ENCODE results near the gene RGS12. TPM values are rescaled to one million over a fixed set of nuclear protein-coding genes. Genes with fewer than 3 reads are reported as not detected.

RGS12 gene, protein sequence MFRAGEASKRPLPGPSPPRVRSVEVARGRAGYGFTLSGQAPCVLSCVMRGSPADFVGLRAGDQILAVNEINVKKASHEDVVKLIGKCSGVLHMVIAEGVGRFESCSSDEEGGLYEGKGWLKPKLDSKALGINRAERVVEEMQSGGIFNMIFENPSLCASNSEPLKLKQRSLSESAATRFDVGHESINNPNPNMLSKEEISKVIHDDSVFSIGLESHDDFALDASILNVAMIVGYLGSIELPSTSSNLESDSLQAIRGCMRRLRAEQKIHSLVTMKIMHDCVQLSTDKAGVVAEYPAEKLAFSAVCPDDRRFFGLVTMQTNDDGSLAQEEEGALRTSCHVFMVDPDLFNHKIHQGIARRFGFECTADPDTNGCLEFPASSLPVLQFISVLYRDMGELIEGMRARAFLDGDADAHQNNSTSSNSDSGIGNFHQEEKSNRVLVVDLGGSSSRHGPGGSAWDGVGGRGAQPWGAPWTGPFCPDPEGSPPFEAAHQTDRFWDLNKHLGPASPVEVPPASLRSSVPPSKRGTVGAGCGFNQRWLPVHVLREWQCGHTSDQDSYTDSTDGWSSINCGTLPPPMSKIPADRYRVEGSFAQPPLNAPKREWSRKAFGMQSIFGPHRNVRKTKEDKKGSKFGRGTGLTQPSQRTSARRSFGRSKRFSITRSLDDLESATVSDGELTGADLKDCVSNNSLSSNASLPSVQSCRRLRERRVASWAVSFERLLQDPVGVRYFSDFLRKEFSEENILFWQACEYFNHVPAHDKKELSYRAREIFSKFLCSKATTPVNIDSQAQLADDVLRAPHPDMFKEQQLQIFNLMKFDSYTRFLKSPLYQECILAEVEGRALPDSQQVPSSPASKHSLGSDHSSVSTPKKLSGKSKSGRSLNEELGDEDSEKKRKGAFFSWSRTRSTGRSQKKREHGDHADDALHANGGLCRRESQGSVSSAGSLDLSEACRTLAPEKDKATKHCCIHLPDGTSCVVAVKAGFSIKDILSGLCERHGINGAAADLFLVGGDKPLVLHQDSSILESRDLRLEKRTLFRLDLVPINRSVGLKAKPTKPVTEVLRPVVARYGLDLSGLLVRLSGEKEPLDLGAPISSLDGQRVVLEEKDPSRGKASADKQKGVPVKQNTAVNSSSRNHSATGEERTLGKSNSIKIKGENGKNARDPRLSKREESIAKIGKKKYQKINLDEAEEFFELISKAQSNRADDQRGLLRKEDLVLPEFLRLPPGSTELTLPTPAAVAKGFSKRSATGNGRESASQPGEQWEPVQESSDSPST (N-terminal part only)
- 34.8 TPM for polyA plus RNA-seq (ENCODE audit: insufficient read length)

DNA sequence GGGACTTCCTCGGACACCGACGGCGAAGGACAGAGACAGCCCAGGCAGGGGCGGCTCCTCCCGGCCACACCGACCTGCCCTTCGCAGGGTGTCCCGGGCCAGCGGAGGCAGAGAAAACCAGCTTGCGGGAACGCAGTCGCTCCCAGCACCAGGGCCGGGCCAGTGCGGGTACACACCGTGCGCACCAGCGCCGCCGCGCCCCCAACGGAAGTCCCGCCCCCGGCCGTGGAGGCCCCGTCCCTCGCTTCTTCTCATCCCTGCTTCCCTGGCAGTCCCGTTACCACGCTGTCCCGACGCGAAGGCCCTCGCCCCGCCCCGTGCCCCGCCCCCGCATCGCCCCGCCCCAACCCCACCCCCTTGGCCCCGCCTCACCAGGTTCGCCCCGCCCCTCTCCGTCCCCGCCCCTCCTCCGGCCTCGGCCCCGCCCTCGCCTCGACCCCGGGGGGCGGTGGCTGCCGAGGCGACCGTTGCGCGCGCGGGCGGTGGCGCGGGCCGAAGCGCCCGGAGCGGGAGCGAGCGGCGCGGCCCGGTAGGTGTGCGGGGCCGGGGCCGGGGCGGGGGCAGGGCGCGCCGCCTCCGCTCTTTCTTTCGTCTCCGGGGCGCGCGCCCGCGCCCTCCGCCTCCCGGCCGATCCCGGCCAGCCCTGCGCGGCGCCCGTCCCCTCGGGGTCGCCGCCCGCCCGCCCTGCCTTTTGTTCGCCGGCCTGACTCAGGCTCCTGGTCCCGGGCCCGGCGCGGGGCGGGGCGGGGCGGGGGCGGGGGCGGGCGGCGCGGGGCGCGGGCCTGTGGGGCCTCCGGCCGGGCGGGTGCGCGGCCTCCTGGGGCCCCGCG lies at the start of gene RGS12:
Gene RGS12 (plus strand): TSS at position 451 of the 830 bp plus-strand sequence. CDS start 23,150 bp downstream, outside the sequence.
- peak; percentile 72 for DNase-seq (ENCODE audit: low read depth)

DNA sequence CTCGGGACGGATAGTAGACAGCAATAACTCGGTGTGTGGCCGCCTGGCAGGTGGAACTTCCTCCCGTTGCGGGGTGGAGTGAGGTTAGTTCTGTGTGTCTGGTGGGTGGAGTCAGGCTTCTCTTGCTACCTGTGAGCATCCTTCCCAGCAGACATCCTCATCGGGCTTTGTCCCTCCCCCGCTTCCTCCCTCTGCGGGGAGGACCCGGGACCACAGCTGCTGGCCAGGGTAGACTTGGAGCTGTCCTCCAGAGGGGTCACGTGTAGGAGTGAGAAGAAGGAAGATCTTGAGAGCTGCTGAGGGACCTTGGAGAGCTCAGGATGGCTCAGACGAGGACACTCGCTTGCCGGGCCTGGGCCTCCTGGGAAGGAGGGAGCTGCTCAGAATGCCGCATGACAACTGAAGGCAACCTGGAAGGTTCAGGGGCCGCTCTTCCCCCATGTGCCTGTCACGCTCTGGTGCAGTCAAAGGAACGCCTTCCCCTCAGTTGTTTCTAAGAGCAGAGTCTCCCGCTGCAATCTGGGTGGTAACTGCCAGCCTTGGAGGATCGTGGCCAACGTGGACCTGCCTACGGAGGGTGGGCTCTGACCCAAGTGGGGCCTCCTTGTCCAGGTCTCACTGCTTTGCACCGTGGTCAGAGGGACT lies 49.6 kb upstream of the RGS12 start:
- DNase-seq (ENCODE audit: low read depth) = no peak

DNA sequence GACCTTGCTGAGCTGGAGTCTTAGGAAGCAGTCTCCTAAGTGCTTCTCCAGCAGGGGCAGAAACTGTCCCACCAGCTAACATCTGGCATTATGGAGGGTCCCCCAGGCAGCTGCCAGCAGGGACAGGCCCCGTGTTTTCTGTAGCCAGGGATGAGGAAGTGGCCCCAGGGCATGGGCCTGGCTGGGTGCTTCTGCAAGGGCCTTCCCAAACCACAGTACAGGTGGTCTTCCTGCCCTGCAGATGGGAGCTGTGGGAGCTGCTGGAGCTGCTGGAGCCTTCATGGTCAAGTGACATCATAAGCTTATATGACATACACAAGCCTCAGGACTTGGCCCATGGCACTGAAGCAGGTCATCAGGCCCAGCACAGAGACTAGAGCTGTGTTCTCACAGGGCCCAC lies 48.8 kb upstream of the RGS12 start:
- no peak for DNase-seq (ENCODE audit: low read depth)

DNA sequence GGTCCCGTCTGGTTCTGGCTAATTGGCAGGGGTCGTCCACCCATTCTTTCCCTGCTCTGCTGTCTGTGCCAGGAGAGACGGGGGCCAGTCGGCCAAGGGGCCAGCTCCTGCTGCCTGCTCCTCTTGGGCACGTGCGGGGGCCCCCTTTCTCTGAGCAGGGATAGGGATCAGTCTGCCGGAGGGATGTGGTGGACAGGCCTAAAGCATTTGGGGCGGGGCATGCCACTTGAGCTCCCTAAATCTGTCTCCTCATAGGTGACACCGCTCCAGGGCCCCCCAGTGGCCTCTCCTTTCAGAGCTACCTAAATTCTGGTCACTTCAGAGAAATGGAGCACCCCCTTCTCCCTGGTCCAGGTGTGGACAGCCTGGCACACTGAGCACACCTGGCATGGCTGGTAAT lies 48.1 kb upstream of the RGS12 start:
- DNase-seq (ENCODE audit: low read depth) = no peak

DNA sequence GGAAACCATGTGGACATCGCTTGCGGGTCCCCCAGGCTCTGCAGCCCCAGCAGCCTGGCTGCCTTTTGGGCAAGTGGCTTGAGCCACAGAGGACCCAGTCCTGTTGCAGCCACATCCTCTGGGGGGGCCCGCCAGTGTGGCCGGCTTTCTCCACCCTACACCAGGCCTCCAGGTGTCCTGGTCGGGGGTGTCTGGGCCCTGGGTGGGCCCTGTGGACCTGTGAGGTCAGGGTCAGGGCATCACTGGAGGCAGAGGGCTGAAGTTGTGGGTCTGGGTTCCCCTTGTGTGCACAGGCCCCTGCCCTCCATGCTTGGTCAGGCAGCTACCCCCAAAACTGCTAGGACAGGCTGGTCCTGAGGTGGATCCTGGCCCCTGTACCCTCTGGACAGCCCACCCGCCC lies 47.1 kb upstream of the RGS12 start:
- no peak for DNase-seq (ENCODE audit: low read depth)

DNA sequence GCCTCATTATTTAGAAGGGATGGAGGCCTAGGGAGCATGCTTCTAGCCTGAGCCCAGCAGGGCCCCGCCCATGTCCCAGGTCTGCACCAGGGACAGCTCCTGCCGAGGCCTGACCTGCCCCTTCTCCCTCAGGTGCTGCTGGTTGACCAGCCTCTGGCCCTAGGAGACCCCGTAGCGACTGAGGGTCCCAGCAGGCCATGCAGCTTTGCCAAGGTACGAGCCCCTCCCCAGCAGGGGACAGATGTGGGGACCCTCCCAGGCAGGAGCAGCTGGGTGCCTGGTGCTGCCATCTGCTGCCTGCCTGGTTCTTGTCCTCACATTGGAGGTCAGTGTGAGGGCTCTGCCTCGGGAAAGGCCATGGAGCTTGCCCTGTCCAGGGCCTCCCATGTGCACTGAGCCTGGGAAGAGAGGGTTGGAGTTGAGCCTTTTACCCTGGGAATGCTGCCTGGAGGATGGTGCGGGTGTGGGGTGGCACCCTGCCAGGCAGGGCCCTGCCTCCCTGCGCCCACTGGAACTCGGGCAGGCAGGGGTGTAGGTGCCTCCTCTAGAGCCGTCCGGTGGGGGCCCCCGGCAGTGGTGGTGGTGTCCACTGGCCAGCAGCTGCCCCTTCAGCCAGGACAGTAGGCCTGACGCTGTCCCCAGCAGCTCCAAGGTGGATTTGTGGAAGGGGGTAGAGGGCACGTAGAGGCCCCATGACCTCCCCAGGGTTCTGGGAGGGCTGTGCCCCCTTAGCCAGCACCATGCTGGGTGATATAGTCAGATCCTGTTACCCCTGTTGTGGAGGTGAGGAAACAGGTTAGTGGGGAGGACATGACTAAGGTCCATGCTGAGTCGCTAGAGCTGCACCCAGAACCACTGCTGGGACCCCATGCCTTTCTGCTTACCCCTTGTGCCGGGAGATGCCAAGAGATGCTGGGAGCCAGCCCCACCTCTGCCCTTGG lies 46.1 kb upstream of the RGS12 start:
- DNase-seq (ENCODE audit: low read depth) = no peak

DNA sequence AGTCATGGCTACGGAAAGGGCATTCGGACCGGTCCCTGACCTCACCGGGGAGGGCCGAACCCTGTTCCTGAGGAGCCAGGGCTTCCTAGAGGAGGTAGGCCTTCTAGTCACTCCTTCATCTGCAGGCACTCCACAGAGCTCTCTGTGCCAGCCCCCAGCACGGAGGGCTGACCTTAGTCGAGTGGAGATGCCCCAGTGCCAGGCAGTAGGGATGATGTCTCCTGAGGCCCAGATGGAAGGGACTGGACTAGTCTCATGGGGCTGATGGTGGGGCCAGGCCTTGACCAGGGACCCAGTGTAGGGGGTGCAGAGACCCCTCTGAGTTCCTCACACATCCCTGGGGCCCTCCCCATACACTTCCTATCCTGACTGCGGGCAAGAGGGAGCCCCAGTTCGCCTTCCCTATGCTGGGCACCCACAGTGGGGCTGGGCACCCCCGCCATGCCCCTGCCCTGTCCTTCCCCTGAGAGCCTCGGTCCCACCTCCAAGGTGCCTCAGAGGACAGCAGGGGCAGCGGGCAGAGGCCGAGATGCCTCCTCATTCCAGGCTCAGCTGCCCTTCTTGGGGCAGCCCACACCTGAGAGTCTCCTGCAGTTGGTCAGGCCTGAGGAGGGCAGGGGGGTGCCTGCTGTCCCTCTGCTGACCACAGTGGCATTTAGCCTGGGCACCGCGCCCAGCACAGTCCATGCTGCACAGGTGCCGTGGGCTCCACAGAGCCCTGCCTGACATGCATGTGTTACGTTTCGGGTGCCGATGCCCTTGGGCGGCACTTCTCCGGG lies 45.2 kb upstream of the RGS12 start:
- DNase-seq (ENCODE audit: low read depth) = no peak

DNA sequence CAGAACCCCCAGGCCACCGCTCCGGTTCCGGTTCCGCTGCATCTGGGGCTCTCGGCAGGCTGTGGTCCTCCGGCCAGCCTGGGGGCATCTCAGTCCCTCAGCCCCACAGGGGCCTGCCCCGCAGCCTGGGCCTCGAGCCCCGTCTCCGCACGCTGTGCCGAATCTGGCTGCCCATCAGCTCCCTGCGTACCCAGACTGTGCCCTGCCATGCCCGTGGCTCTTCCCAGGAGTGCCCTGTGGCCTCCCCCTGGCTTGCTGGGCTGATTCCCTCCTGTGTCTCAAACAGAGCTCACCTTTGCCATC lies 44.7 kb upstream of the RGS12 start:
- no peak for DNase-seq (ENCODE audit: low read depth)

DNA sequence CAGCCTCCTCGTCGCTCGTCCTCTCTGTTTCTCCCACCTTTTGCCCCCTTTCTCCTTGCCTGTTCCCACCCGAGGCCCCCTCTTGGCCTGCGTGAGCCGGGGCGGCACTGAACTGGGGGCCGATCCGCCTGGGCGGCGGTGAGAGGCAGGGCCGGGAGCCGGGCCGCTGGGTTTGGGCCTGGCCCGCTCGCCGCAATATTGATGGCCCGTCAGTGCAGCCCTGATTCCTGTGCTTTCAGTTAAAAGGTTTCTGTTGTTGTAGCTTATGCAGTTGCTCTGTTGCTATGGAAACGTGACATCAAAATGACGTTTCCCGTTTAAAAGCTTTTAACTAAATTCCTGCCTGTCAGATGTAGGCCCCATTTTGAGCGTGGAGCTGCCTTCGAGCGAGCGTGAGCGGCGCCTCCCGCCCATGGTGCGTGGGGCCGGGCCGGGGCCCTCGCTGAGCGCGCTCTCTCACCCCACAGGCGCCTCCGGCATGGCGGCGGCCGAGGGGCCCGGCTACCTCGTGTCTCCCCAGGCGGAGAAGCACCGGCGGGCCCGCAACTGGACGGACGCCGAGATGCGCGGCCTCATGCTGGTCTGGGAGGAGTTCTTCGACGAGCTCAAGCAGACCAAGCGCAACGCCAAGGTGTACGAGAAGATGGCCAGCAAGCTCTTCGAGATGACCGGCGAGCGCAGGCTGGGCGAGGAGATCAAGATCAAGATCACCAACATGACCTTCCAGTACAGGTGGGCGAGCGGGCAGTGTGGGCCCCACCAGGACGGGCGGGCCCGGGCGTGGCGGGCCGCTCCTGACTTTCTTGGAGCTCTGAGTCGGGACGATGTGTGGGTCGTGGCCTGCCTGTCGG lies 43.8 kb upstream of the RGS12 start, which contains the start of gene MSANTD1:
Gene MSANTD1 (plus strand): TSS at position 349 of the 851 bp plus-strand sequence. CDS start 64 bp downstream, at position 413.
- peak; percentile 55 for DNase-seq (ENCODE audit: low read depth)

DNA sequence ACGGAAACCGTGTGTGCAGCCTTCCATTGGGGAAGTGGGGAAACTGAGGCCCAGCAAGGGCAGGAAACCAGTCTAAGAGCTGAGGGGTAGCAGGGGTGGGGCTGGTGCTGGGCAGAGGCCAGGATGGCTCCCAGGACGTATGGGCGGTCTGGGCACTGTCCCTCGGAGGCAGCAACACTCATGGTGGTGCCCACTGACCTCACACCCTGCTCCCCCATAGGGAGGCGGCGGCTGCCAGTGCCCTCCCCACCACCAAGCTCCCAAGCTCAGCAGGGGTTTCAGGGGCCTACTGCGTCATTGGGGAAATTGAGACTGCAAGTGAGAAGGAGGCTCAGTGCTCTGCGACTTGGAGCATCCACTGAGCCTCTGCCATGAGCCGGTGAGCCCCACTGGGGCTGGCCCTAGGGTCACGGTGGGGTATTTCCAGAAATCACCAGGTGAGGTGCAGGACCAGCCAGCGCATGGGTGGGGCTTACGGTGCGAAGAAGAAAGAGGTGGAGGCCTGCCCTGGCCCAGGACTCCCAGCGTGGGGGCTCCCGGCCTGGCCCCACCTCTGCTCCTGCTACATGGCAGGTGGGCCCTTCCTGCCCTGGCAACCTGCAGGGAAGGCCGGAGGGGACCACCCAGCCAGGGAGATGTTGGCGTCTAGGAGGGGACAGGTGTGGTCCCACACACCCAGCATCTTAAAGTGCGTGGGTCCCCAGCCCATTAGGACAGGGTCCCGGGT lies 42.9 kb upstream of the RGS12 start:
- no peak for DNase-seq (ENCODE audit: low read depth)

DNA sequence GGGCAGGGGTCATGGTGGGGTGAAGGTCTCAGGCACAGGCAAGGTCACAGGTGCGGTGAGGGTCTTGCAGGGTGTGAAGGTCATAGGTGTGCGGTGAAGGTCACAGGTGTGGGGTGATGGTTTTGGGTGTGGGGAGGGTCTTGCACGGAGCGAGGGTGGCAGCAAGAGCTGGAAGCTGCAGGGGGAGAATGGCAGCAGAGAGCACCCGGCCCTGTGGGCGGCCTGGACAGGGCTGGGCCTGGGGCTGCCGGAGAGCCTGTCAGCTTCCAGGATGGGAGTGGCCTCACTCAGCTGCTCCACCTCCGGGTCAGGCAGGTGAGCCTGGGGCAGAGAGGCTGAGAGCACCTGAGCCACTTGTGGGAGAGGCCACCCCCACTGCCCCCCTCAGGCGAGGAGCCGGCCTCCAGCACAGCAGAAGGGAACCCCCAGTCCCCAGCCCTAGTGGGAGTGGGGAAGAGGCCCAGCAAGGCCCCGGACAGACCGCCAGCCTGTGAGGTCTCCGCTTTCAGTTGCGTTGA lies 42.3 kb upstream of the RGS12 start:
- DNase-seq (ENCODE audit: low read depth) = no peak

DNA sequence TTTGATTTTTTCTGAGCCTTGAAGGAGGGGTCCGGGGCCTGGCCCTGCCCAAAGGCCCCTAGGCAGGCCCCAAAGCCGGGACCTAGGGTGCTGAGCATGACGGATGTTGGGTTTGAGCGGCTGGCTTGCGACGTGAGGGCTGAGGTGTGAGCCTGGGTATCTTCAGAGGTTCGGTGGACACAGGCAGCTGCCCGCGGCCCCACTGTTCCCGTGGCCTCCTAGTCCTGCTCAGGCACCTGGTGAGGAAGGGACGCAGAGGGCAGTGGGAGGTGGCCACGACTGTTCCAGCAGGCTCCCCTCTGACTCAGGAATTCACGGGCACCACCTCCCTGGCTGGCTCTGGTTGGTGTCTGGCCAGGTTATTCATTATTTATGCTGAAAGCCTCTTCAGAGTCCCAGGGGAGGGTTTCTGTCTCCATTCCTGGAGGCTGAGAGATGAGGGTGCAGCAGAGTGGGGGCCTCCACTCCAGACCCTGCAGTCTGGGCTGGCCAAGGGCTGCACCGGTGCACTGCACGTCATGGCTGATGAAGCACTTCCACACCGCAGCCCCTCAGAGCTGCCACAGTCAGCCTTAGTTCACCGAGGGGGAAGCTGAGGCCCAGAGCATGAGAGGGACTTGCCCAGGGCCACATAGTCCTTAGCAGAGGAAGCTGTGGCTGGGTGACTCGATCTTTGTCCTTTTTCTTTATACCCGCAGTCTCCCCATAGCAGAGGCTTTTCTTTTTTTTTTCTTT lies 41.7 kb upstream of the RGS12 start:
- no peak for DNase-seq (ENCODE audit: low read depth)

DNA sequence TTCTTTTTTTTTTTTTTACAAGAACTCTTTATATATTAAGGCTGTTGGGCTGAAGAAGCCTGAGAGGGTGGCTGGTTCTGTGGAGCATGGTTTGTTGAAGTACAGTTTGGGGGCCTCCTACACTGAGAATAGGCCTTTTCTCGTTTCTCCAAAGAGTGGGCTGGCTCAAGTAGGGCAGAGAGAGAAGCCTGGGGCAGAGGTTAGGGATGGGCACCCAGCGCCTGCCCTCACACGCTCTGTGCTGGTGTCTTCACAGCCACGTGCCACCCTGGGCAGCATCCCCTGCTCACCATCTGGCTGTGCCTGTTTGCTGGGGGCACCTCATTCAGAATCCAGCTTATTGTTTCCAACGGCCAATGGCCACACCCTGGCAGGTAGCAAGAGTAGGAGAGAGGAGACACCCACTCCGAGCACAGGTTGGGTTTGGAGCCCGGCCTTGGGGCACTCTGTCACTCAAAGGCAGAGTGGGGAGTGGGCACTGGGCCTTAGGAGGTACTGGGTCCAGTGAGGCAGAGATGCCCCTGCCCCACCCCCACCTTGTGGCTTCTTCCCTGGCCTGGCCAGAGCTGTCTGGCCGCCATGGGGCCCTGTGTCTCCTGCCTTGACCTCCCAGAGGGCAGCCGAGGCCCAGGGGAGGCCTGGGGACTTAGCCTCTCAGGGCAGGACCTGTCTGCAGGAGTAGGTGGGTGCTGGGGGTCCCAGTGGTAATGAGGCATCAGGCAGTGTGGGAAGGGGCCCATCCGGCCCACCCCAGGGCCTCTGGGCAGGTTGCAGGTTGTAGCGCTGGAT lies 40.9 kb upstream of the RGS12 start:
- DNase-seq (ENCODE audit: low read depth) = no peak

DNA sequence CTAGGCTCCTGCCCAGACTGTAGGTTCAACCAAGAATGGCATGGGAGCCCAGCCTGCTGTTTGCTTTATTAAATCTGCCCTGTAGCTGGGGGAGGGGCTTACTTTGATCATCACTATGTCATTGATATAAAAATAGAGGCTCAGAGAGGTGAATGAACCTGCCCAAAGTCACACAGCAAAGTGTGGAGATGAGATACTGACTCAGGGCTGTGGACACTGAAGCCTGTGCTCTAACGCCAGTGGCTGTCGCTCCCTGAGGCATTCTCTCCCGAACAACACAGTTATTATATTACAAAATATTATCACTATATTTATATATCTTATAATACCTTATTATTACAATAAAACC lies 40.4 kb upstream of the RGS12 start:
- DNase-seq (ENCODE audit: low read depth) = no peak

Measured in forelimb muscle (tissue), 1 donor.